Stimulated activated CD8-positive, alpha-beta memory T cell treated with anti-CD3 and anti-CD28 coated beads, Interleukin-12 subunit alpha, Interleukin-12 subunit beta, amount 100 ng/mL, for 24 hours (primary cell): ENCODE data around the gene PROSER2.

Experiments
- DNase-seq: peaks from one replicate; pipeline ENCODE4 v3.0.0-alpha.2; 2020; ENCODE audit errors: extremely low read depth

PROSER2 gene

DNA sequence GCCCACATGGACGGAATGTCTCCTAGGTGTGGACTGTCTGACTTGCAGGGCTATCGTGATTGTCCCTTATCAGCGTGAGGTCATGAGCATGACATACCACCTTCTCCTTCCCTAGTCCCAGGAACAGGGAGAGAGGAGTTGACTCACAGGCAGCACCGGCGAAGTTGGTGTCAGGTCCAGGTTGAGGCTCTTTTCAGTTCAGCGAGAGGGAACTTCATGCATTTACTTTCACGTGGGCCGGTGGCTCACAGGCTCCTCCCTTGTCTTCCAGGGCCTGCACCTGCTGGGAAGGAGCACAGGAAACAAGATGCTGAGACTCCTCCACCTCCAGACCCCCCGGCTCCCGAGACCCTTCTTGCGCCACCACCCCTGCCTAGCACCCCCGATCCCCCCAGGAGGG, 46.1 kb downstream of the PROSER2 start:
- no peak for DNase-seq

GRCh38 chr10:11869743-11870460, 46.7 kb downstream of the PROSER2 start:
- no peak for DNase-seq

DNA sequence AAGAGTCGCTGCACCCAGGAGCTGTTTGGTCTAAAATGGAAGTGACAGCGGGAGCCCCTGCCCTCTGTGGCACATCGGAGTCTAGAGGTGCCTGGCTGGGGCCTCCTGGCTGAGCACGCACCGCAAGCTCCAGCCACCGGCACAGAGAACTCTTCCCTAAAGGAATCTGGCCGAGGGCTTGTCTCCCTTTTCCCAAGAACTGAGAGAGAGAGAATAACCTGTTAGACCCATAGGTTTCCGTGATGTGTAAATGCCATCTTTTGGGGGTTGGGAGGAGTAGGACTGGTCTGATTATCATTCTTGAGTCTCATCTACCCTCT, 47.3 kb downstream of the PROSER2 start:
- no peak for DNase-seq

GRCh38 chr10:11870900-11871400, 47.8 kb downstream of the PROSER2 start:
- DNase-seq, result no peak

GRCh38 chr10:11871466-11871865, 48.3 kb downstream of the PROSER2 start:
- no peak for DNase-seq

- peak; percentile 34 for DNase-seq
These were observed 51.7 kb downstream of the PROSER2 start for GRCh38 chr10:11874568-11875493.

DNA sequence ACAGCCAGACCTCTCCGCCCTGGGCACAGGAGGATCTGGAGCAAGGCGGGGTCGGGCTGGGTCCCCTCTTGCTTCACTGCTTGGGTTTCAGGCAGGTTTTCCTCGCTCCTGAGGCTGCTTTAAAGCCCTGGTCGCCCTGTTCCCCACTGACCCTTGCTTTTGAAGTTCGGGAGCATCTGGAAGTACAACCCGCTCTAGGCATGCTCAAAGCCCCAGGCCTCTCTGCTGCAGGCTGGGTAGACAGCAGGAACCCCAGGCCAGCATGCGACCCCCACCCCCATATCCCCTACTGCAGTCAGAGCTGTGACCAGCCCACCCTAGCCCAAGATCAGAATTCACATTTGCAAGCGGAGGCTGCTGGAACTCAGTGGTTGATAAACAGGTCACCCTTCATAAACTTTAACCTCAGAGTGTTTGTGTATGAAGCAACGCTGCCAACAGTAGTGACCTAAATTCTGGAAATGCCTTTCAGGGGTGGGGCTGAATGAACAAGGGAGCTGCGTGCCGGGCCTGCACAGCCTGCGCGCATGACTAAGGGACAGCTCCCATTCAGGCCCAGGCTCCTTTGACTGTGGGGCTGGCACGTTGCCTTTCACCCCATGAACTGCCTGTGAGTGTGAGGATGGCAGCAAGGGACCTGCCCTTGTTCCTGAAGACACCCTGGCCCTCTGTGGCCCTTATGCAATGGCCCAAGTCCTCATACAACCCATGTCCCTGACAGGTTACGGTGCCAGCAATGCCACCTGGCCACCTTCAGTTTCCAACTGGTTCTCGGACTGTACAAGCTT, 52.5 kb downstream of the PROSER2 start:
- no peak for DNase-seq

- no peak for DNase-seq
These were observed 53.2 kb downstream of the PROSER2 start for GRCh38 chr10:11876324-11876723.

- DNase-seq, result no peak
These were observed 53.8 kb downstream of the PROSER2 start for GRCh38 chr10:11876805-11877590.

- DNase-seq, result no peak
These were observed 54.4 kb downstream of the PROSER2 start for GRCh38 chr10:11877591-11877905.

DNA sequence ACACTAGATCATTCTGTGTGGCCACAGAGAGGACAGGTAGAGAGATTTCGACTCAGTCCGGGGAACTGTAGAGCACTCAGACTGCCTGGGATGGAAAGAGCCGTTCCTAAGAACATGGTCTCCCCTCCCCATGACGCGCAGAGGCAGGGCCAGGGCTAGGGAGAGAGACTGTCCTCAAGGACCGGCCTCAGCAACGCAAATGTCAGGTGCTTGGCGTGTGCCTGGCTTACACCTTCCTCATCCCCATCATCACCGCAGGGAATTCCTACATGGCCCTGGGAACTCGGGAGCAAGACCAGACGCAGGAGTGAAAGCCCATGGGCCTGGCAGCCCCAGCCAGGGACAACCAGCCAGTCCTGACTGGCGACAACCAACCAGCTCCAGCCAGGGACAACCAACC, 55.6 kb downstream of the PROSER2 start:
- no peak for DNase-seq

DNA sequence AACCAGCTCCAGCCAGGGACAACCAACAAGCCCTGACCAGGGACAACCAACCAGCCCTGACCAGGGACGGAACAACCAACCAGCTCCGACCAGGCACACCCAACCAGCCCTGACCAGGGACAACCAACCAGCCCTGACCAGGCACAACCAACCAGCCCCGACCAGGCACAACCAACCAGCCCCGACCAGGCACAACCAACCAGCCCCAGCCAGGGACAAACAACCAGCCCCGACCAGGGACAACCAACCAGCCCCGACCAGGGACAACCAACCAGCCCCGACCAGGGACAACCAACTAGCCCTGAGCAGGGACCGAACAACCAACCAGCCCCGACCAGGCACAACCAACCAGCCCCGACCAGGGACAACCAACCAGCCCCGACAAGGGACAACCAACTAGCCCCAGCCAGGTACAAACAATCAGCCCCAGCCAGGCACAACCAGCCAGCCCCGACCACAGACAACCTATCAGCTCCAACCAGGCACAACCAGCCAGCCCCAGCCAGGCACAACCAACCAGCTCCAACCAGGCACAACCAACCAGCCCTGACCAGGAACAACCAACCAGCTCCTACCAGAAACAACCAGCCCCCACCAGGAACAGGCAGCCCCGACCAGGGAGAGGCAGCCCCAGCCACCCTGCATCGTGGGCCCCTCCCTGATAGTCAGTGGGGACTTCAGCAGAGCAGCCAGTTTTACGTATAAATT, 56.4 kb downstream of the PROSER2 start:
- DNase-seq, result no peak

- no peak for DNase-seq
These were observed 57.2 kb downstream of the PROSER2 start for GRCh38 chr10:11880151-11881029.

DNA sequence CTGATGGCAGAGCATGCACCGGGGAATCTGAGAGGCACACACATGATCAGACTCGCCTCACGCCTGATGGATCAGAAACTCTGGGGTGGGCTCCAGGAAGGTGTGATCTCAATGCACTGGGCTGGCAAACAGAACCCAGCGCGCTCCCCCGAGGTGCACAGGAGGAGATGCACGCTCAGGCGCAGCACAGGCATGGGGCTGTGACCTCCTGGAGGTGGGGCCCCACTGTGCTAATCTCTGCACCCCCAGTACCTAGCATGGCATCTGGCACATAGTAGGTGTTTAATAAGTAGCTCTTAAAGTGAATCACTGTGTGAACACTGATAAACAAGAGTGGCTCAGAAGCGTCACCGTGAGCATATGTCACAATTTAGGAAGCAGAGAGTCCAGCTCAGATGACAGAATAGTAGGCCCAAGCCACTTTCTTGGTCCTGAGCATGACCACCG, 57.9 kb downstream of the PROSER2 start:
- DNase-seq, result no peak

DNA sequence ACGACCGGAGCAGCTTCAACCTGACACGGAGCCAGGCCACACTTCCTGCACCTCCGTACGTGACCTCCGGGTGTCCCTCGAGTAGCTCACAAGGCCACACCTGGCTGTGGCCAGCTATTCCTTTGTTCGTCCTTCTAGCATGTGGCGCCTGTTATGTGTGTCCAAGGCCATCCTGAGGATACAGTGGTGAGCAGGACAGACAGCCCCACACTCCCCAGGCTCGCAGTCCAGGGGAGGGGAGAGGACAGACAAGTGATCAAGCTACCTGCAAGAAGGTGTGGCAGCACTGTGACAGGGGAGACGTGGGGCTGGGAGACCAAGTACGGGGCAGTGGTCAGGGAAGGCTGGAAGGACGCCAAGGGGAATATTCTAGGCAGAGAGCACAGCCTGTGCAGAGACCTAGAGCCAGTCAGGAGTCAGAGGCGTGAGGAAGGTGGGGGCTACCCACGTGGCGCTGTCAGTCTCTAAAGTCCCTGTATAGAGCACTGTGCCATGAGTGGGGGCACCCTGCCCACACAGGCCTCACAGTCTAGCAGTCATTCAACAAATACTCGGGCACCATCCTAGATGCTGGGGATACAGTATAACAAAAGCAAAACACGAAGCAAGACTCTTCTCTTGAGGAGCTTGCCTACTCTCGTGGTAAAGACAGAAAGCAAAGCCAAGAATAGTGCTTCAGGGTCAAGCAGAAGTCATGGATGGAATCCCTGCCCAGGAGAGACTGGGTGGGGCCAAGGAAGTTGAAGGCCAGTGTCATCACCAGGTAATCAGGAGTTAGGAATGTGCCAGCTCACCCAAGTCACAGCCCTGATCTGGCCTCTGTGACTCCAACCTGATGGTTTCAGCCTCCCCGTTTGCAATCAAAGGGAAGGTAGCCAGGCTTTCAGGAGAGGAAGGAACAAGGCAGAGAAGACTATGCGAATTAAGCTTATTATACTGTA, 58.6 kb downstream of the PROSER2 start:
- DNase-seq, result no peak

- no peak for DNase-seq
These were observed 59.7 kb downstream of the PROSER2 start for GRCh38 chr10:11882646-11883375.

DNA sequence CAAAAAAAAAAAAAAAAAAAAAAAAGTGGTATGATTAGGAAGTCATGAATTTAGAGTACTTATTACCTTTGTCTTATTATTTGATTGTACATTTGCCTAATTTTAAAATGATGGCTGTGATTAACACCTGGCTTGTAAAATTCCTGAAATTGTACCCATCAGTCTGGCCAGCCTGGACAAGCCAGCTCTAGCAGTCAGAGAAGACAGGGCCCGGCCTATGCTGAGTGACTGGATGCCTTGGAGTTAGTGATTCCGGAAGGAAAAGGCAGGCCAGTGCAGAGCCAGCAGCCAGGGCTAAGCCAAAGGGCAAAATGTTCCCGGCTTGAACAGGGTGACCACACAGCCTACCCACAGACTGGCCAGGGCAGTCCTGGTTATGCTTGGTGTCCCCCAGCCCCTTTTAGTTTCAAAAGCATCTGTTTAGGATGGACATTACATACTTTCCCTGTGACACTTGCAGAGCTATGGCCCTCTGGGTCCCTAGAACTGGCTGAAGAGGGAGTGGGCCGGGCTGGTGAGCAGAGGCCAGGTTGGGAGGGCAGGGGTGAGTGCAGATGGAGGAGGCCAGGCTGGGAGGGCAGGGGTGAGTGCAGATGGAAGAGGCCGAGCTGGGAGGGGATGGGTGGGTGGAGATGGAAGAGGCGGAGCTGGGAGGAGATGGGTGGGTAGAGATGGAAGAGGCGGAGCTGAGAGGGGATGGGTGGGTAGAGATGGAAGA, 61.7 kb downstream of the PROSER2 start:
- no peak for DNase-seq
